ENCODE data around the gene UBE2H. TPM values are rescaled to one million over a fixed set of nuclear protein-coding genes. Genes with fewer than 3 reads are reported as not detected.
"Not testable (repeated sequence)": the region's sequence is repeated elsewhere in the genome, so short reads cannot be mapped to it uniquely, and the experiment has no call there.

The UBE2H gene
- total RNA-seq, 4 donors from 2014 or later, result 82.7 to 162 (median 103) TPM

DNA sequence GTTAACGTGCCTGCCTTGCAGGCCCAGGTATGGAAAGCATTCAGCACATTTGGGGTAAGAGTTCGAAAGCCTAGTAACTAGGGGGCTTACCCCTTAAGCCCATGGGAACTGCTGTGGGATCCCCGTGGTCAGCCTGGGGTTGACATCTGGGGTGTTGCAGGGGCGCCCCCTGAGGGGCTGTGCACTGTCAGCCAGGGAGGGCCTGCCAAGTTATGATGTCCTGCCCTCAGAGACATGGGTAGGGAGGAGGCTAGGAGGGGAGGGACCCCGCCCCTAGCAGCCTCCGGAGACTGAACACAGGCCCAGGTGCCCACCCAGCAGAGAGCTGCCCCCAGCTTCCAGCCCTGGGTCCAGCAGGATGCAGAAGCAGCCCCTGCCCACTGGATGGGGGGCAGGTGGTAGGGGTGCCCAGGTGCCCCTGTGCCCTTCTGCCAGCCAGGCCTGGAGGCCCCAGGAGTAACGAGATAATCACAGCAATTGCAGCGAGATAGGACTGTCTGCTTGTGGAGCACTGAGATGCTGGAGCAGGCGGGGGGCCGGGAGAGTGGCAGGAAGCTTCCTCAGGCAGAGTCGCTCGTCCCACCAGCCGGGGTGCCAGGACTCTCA lies 153.3 kb downstream of the UBE2H start:
- DNase-seq (no peak), ATAC-seq (no peak)
- in situ Hi-C loops (cut with MboI; ENCODE audit: low sequenced_read_pairs in 4 of 4), result no loop called here
- H3K4me3 ChIP-seq, result no peak overlapping the region
- no peaks in the 10 kb centered on the region for H3K36me3 ChIP-seq
- intact Hi-C loops (cut with DNase I; ENCODE audit: low total_unique reads), result no loop called here
- H3K9me3 ChIP-seq, result no peaks in the 10 kb centered on the region
- peaks cover 9 to 12% of the 10 kb centered on the region in 2 donors for H3K4me1 ChIP-seq
- H3K27me3 ChIP-seq, result no peaks in the 10 kb centered on the region
- TF ChIP-seq, protein P1, sequence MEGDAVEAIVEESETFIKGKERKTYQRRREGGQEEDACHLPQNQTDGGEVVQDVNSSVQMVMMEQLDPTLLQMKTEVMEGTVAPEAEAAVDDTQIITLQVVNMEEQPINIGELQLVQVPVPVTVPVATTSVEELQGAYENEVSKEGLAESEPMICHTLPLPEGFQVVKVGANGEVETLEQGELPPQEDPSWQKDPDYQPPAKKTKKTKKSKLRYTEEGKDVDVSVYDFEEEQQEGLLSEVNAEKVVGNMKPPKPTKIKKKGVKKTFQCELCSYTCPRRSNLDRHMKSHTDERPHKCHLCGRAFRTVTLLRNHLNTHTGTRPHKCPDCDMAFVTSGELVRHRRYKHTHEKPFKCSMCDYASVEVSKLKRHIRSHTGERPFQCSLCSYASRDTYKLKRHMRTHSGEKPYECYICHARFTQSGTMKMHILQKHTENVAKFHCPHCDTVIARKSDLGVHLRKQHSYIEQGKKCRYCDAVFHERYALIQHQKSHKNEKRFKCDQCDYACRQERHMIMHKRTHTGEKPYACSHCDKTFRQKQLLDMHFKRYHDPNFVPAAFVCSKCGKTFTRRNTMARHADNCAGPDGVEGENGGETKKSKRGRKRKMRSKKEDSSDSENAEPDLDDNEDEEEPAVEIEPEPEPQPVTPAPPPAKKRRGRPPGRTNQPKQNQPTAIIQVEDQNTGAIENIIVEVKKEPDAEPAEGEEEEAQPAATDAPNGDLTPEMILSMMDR (IDR thresholded peaks at IDR 0.05 in 4 of 5, conservative IDR thresholded peaks at IDR 0.05 in 1 of 5), result no peak
- no peak for TF ChIP-seq POLR2A (IDR thresholded peaks at IDR 0.05)
- H3K27ac ChIP-seq, result no peak overlapping the region

DNA sequence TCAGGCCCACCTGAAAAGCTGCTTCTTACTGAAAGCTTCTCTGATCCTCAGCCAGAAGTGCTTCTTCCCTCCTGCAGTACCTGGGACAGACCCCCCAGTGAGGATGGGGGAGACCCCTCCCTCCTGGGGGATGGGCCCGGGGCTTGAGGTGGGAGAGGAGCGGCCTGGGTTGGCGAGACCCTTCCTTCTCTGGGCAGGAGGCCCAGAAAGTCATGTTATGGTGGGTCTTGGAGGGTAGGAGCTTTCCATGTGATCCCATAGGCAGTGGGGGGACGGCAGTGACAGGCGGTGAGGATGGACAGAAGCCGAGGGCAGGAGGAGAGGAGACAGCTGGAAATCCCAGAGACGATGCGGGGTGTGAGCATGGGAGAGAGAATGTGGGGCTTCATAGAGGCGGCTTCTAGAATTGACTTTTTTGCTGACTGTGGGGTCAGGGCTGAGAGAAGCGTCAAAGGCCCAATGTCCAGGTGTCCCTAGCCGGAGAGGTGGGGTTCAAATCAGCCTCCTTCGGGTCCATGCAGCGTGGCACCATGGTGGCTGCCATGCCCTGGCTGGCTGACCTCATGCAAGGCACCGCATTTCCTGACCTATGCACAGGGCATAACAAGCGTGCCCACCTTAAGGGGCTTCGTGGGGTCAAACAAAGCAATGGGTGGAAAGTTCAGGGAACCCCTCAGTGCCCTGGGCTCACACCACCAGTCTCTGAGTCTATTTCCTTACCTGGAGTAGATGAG lies 154.0 kb downstream of the UBE2H start:
- in situ Hi-C loops (cut with MboI; ENCODE audit: low sequenced_read_pairs in 4 of 4) (no loop called here), intact Hi-C loops (cut with DNase I; ENCODE audit: low total_unique reads) (no loop called here)
- TF ChIP-seq, protein P1 (IDR thresholded peaks at IDR 0.05 in 4 of 5, conservative IDR thresholded peaks at IDR 0.05 in 1 of 5), result no peak
- no peak for TF ChIP-seq POLR2A (IDR thresholded peaks at IDR 0.05)
- peaks cover 8 to 12% of the 10 kb centered on the region in 2 donors for H3K4me1 ChIP-seq
- no peaks in the 10 kb centered on the region for H3K27me3 ChIP-seq
- no peak for ATAC-seq
- DNase-seq, result no peak
- H3K9me3 ChIP-seq, result no peaks in the 10 kb centered on the region
- H3K36me3 ChIP-seq, result no peaks in the 10 kb centered on the region
- H3K27ac ChIP-seq, result peak overlapping the region in 1 of 4 donors; percentile 36
- H3K4me3 ChIP-seq, result no peak overlapping the region

DNA sequence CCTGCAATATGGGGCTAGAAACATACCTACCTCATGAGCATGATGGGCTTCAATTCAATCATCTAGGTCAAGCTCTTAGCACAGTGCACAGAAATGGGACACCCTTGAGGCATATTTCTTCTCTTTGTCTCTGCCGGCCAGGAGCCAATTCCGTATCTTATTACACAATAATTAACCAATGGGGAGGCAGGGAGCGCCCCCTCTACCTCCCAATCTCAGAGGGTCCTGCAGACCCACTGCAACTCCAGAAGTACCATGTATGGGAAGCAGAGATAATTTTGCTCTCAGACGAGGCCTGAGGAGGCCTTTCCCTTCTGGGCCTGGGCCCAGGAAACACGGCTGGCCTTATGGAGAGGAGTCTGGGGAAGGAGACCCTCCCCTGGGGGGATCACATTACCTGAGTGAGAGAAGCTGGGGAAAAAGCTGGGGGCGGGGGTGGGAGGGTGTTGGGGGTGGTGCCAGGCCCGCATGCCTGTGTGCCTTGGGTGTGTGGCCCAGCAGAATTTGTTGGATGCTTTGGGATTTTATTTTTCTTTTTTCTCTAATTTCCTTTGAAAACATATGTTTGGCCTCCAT lies 155.5 kb downstream of the UBE2H start:
- DNase-seq (no peak), ATAC-seq (no peak)
- no peak for TF ChIP-seq POLR2A (IDR thresholded peaks at IDR 0.05)
- TF ChIP-seq, protein P1 (IDR thresholded peaks at IDR 0.05 in 4 of 5, conservative IDR thresholded peaks at IDR 0.05 in 1 of 5), result no peak
- Histone ChIP-seq H3K9me3 (no peaks in the 10 kb centered on the region), H3K27me3 (no peaks in the 10 kb centered on the region), H3K4me1 (peaks cover 8 to 12% of the 10 kb centered on the region in 2 donors), H3K36me3 (no peaks in the 10 kb centered on the region), H3K27ac (peak overlapping the region in 2 of 4 donors; percentile 29 to 41), H3K4me3 (no peak overlapping the region)
- in situ Hi-C loops (cut with MboI; ENCODE audit: low sequenced_read_pairs in 4 of 4) (no loop called here), intact Hi-C loops (cut with DNase I; ENCODE audit: low total_unique reads) (no loop called here)

DNA sequence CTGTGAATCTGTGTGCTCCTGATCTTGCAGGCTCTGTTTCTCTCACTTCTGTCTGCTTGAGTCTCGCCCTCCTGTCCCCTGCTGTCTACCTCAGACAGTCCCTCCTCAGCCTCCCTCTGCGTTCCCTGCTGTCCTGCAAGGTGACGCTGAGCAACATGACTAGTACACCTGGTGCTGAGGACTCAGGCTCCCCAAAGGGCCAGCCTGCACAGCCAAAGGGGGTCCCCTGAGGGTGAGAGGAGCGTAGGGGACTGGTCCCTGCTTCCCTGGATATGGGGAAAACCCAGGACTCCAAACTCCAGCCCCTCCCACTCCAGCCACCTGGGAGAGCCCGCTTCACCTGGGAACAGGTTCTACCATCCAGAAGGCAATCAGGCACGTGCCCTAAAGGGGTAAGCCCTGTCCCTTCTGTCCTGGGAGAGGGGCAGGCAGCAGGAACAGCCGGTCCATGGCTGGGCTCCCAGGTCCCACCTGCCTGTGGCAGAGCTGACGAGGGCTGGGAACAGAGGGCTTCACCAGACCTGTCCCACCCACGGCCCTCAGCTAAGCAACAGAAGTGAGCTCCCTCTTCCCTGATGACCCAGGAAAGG lies 156.5 kb downstream of the UBE2H start:
- Histone ChIP-seq H3K4me1 (peaks cover 8 to 12% of the 10 kb centered on the region in 2 donors), H3K36me3 (no peaks in the 10 kb centered on the region), H3K4me3 (no peak overlapping the region), H3K27me3 (no peaks in the 10 kb centered on the region), H3K9me3 (no peaks in the 10 kb centered on the region), H3K27ac (no peak overlapping the region)
- in situ Hi-C loops (cut with MboI; ENCODE audit: low sequenced_read_pairs in 4 of 4) (no loop called here), intact Hi-C loops (cut with DNase I; ENCODE audit: low total_unique reads) (no loop called here)
- DNase-seq (no peak), ATAC-seq (no peak)
- TF ChIP-seq, protein P1 (IDR thresholded peaks at IDR 0.05 in 4 of 5, conservative IDR thresholded peaks at IDR 0.05 in 1 of 5), result no peak
- no peak for TF ChIP-seq POLR2A (IDR thresholded peaks at IDR 0.05)

DNA sequence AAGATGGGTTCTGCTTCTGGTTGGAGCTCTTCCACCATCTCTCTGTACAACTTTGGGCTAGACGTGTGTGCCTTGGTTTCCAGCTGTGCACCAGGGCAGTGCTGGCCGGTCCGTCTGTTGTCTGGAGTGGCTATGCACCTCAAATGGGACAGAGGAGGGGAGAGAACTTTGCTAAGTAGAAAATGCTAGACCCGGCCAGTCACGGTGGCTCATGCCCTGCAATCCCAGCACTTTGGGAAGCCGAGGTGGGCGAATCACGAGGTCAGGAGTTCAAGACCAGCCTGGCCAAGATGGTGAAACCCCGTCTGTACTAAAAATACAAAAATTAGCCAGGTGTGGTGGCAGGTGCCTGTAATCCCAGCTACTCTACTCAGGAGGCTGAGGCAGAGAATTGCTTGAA lies 158.3 kb downstream of the UBE2H start:
- H3K4me3 ChIP-seq; H3K27me3 ChIP-seq; in situ Hi-C loops (cut with MboI; ENCODE audit: low sequenced_read_pairs in 4 of 4); H3K36me3 ChIP-seq; H3K27ac ChIP-seq; H3K9me3 ChIP-seq; DNase-seq; intact Hi-C loops (cut with DNase I; ENCODE audit: low total_unique reads); ATAC-seq: not testable (repeated sequence)
- peaks cover 8 to 12% of the 10 kb centered on the region in 2 donors for H3K4me1 ChIP-seq
